Osteocyte (in vitro differentiated cells): ENCODE results near the gene NGB. TPM values are rescaled to one million over a fixed set of nuclear protein-coding genes. Genes with fewer than 3 reads are reported as not detected.
"Not testable (repeated sequence)": the region's sequence is repeated elsewhere in the genome, so short reads cannot be mapped to it uniquely, and the experiment has no call there.

Source experiments
- DNase-seq: peaks from one replicate; pipeline ENCODE4 v3.0.0; 2021; ENCODE audit warnings: mixed read lengths; ENCODE audit not compliant: unreplicated experiment; ENCODE audit errors: extremely low spot score
- H3K27ac Mint-ChIP-seq: one replicate; pipeline ENCODE4 v1.8.0; 2021; ENCODE audit warnings: mild to moderate bottlenecking, mixed read lengths; ENCODE audit not compliant: unreplicated experiment
- H3K27me3 Mint-ChIP-seq: one replicate; pipeline ENCODE4 v1.8.0; 2021; ENCODE audit warnings: mixed read lengths; ENCODE audit not compliant: unreplicated experiment
- H3K36me3 Mint-ChIP-seq: one replicate; pipeline ENCODE4 v1.8.0; 2021; ENCODE audit warnings: mixed read lengths; ENCODE audit not compliant: unreplicated experiment
- H3K4me1 Mint-ChIP-seq: one replicate; pipeline ENCODE4 v1.8.0; 2021; ENCODE audit warnings: mixed read lengths; ENCODE audit not compliant: unreplicated experiment
- H3K4me3 Mint-ChIP-seq: one replicate; pipeline ENCODE4 v1.8.0; 2021; ENCODE audit warnings: mild to moderate bottlenecking, moderate library complexity, mixed read lengths; ENCODE audit not compliant: unreplicated experiment
- H3K9me3 Mint-ChIP-seq: one replicate; pipeline ENCODE4 v1.8.0; 2021; ENCODE audit warnings: mixed read lengths; ENCODE audit not compliant: unreplicated experiment
- long read RNA-seq: library from polyadenylated mRNA; unstranded; transcript quantifications from one replicate; pipeline ENCODE4 v2.0.0, GENCODE V29; 2021
- total RNA-seq: library from RNA; stranded (reverse); gene quantifications from 2 replicates; pipeline ENCODE4 v1.2.1, GENCODE V29; 2021
- TF ChIP-seq, protein P1 (sequence below): fragments of 200-600 bp; sonication (generic); IDR thresholded peaks from 2 replicates; pipeline ENCODE4 v1.5.0; 2021; ENCODE audit warnings: antibody characterized with exemption, mild to moderate bottlenecking, moderate library complexity

Gene NGB, protein sequence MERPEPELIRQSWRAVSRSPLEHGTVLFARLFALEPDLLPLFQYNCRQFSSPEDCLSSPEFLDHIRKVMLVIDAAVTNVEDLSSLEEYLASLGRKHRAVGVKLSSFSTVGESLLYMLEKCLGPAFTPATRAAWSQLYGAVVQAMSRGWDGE
- total RNA-seq = not detected in 2 replicates
- long read RNA-seq = 0 reads

DNA sequence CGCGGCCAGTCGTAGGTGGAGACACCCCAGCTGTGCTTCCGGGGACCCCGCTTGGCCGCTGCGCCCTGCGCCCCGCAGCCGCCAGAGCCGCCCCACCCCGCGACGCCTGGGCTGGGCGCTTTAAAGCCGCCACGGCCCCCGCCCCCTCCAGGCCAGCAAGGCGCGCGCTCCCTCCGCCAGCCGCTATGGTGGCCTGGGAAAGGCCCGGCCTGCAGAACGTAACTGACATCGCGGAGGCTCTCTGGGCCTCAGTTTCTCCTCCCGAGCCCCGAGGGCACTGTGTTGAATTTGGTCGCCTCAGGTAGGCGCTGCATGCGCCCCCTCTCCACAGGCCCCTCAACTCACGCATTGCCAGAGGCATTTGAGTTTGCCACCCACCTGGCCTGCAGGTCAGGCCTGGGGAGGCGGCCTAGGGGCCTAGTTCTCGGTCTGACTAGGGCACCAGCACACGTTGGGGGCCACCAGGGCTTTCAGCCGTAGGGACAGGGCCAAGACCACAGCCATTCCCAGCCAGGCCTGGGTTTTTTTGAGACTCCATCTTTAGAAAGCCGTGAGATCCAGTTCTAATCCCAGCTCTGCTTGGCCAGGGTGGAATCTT is at the start of gene NGB:
NGB (minus strand) TSS at position 94 of the 598 bp plus-strand sequence. CDS start 269 bp downstream, outside the sequence.
- Mint-ChIP-seq H3K36me3 (peaks cover 8% of the 10 kb centered on the region), H3K27ac (no peak within 1 kb of the TSS), H3K9me3 (peaks cover 3% of the 10 kb centered on the region), H3K27me3 (peaks cover 43% of the 10 kb centered on the region), H3K4me3 (peak within 1 kb of the TSS; percentile 19), H3K4me1 (no peaks in the 10 kb centered on the region)
- no peak for DNase-seq
- TF ChIP-seq, protein P1, sequence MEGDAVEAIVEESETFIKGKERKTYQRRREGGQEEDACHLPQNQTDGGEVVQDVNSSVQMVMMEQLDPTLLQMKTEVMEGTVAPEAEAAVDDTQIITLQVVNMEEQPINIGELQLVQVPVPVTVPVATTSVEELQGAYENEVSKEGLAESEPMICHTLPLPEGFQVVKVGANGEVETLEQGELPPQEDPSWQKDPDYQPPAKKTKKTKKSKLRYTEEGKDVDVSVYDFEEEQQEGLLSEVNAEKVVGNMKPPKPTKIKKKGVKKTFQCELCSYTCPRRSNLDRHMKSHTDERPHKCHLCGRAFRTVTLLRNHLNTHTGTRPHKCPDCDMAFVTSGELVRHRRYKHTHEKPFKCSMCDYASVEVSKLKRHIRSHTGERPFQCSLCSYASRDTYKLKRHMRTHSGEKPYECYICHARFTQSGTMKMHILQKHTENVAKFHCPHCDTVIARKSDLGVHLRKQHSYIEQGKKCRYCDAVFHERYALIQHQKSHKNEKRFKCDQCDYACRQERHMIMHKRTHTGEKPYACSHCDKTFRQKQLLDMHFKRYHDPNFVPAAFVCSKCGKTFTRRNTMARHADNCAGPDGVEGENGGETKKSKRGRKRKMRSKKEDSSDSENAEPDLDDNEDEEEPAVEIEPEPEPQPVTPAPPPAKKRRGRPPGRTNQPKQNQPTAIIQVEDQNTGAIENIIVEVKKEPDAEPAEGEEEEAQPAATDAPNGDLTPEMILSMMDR = no peak

DNA sequence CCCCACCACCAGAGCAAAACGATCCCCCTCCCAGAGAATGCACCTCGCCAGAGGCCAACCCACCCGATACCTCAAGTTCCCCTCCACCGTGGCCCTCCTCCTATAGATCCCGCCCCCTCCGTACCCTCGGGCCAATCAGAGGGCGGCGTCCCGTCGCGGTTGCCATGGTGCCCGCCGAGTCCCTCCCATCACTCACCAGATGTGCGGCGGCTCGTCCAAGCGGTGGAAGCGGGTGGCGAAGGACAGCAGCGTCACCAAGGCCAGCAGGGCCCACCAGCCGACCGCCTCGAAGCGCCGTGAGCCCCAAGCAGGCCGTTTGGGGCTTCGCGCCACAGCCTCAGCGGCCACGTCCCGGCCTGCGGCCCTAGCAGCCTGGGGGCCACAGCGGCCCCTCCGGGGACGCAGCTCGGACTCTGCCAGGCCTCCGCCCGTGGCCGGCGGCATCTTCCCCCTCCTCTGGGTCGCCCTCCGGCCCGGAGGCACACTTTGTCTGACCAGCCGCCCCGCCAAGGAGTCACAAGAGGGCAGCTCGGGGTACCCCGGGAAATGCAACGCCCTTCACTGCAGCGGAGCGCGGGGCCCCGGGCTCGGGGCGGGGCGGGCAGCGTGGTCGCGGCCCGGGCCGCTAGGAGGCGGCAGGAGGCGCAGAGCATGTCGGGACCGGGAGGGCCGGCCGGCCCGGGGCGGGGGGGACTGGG is 49.4 kb upstream of the NGB start, which contains the start of gene POMT2:
POMT2 (minus strand) TSS at position 646 of the 698 bp plus-strand sequence; CDS start at position 444, 202 bp downstream.
- Mint-ChIP-seq H3K27me3 (no peaks in the 10 kb centered on the region), H3K4me1 (peaks cover 26% of the 10 kb centered on the region), H3K27ac (peak within 1 kb of the TSS; percentile 100), H3K9me3 (no peaks in the 10 kb centered on the region), H3K36me3 (no peaks in the 10 kb centered on the region), H3K4me3 (peak within 1 kb of the TSS; percentile 99)
- peak; percentile 98 for DNase-seq
- TF ChIP-seq, protein P1 = peak; percentile 64

DNA sequence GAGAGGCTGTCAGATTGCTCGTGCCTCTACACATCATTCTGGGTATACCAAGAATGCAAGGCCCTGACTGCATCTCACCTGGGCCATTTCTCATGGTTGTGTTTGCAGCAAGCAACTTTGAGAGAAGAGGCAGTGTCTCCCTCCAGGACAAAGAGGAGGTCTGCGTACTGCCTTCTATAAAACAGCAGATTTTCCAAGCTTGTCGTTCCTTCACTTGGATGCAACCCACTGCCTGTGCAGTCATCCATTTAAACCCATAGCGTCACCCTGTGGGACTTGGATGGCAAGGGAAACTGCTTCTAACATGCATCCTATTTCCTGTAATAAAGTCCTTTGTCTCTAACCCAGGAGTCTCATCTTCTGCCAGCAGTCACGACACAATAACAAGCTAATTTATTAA is 48.4 kb upstream of the NGB start:
- no peak for DNase-seq
- Mint-ChIP-seq H3K4me1 (peaks cover 29% of the 10 kb centered on the region), H3K36me3 (no peaks in the 10 kb centered on the region), H3K27ac (peak overlapping the region; percentile 72), H3K4me3 (peak overlapping the region; percentile 81), H3K27me3 (no peaks in the 10 kb centered on the region), H3K9me3 (no peaks in the 10 kb centered on the region)
- TF ChIP-seq, protein P1 = no peak

DNA sequence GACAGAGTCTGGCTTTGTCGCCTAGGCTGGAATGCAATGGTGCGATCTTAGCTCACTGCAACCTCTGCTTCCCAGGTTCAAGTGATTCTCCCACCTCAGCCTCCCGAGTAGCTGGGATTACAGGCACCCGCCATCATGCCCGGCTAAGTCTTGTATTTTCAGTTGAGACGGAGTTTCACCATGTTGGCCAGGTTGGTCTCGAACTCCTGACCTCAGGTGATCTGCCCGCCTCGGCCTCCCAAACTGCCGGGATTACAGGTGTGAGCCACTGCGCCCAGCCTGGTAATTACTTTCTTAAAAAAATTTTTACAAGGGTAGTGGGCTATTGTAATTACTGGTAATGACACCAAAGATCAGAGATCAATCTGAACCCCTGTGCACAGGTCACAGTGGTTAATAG is 47.8 kb upstream of the NGB start:
- H3K36me3 Mint-ChIP-seq, DNase-seq, H3K9me3 Mint-ChIP-seq, H3K27ac Mint-ChIP-seq, H3K27me3 Mint-ChIP-seq, H3K4me3 Mint-ChIP-seq: not testable (repeated sequence)
- peaks cover 34% of the 10 kb centered on the region for H3K4me1 Mint-ChIP-seq

DNA sequence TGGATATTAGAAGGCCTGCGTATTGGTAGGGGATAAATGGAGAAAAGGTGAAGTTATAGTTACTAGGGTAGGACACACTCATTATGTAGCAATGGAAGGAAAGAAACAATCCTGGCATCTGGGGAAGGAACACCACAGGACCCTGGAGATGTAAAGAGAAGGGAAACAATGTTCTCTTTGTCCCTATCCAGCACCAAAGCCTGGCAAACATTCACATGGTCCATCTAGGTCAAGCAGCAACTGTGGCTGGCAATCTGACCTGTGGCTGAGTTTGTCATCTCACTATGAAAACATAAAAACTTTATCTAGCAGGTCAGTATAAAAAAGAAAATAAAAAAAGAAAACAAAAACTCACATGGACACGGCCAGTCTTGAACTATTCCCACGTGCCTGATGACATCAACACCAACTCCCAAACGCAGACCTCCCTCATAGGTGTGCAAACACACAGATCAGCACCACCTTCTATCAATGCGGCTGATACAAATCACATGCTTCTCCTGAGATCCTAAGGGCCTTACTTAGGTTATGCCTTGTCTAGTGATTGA is 47.1 kb upstream of the NGB start:
- DNase-seq = no peak
- H3K27ac Mint-ChIP-seq = no peak overlapping the region
- TF ChIP-seq, protein P1 = no peak
- no peaks in the 10 kb centered on the region for H3K9me3 Mint-ChIP-seq
- H3K36me3 Mint-ChIP-seq = no peaks in the 10 kb centered on the region
- H3K27me3 Mint-ChIP-seq = no peaks in the 10 kb centered on the region
- peaks cover 36% of the 10 kb centered on the region for H3K4me1 Mint-ChIP-seq
- H3K4me3 Mint-ChIP-seq = no peak overlapping the region
